CD4-positive, alpha-beta memory T cell (primary cell): ENCODE results near the gene DDR2. TPM values are rescaled to one million over a fixed set of nuclear protein-coding genes. Genes with fewer than 3 reads are reported as not detected.

Experiments
- CTCF ChIA-PET: fragments of 350-600 bp; sonication (Branson Sonifier 250); formaldehyde crosslinking; loops from one replicate; lab custom pipeline; 2021; ENCODE audit warnings: inconsistent platforms; ENCODE audit not compliant: partially characterized antibody; lab: Charles Lee
- POLR2A ChIA-PET: fragments of 350-600 bp; sonication (Branson Sonifier 250); formaldehyde crosslinking; loops from one replicate; lab custom pipeline; 2021; ENCODE audit not compliant: partially characterized antibody; lab: Charles Lee
- DNase-seq, 5 donors: peaks; one replicate each; pipeline versions ENCODE4 v3.0.0 to v3.0.0-alpha.2; 2020 to 2022; ENCODE audit warnings: mixed read lengths in 1 of 5
- H3K27ac ChIP-seq: one replicate; pipeline ENCODE4 v1.7.0; 2013; ENCODE audit warnings: low read depth, low read length
- H3K27me3 ChIP-seq: 2 replicates; pipeline ENCODE4 v1.7.0; 2013; ENCODE audit warnings: mild to moderate bottlenecking, low read length, moderate library complexity; ENCODE audit not compliant: insufficient read depth
- H3K36me3 ChIP-seq: 2 replicates; pipeline ENCODE4 v1.7.0; 2013; ENCODE audit warnings: mild to moderate bottlenecking, low read length, moderate library complexity; ENCODE audit not compliant: insufficient read depth
- H3K4me1 ChIP-seq: 2 replicates; pipeline ENCODE4 v1.7.0; 2013; ENCODE audit warnings: mild to moderate bottlenecking, low read length, moderate library complexity; ENCODE audit not compliant: insufficient read depth
- H3K4me3 ChIP-seq, 2 donors: one replicate each; pipeline ENCODE4 v1.7.0; 2013; ENCODE audit warnings: low read length in 2 of 2, mild to moderate bottlenecking in 1 of 2
- H3K9me3 ChIP-seq, 2 donors: one replicate each; pipeline ENCODE4 v1.7.0; 2013; ENCODE audit warnings: low read length in 2 of 2, control low read depth in 1 of 2; ENCODE audit not compliant: control insufficient read depth in 1 of 2
- H3K27ac Mint-ChIP-seq, 7 donors: one replicate each; pipeline ENCODE4 v1.8.0; 2020 to 2021; ENCODE audit warnings: mixed read lengths in 7 of 7, mild to moderate bottlenecking in 6 of 7, inconsistent platforms in 3 of 7, moderate library complexity in 3 of 7
- H3K27me3 Mint-ChIP-seq, 2 donors: one replicate each; pipeline ENCODE4 v1.8.0; 2020 to 2021; ENCODE audit warnings: mixed read lengths in 2 of 2
- H3K36me3 Mint-ChIP-seq, 2 donors: one replicate each; pipeline ENCODE4 v1.8.0; 2020 to 2021; ENCODE audit warnings: mixed read lengths in 2 of 2, inconsistent platforms in 1 of 2, mild to moderate bottlenecking in 1 of 2
- H3K4me1 Mint-ChIP-seq, 4 donors: one replicate each; pipeline ENCODE4 v1.8.0; 2020 to 2021; ENCODE audit warnings: mixed read lengths in 4 of 4, mild to moderate bottlenecking in 1 of 4
- H3K4me3 Mint-ChIP-seq, 8 donors: one replicate each; pipeline ENCODE4 v1.8.0; 2020 to 2021; ENCODE audit warnings: mixed read lengths in 8 of 8, mild to moderate bottlenecking in 7 of 8, moderate library complexity in 6 of 8, inconsistent platforms in 3 of 8
- H3K9me3 Mint-ChIP-seq, 8 donors: one replicate each; pipeline ENCODE4 v1.8.0; 2020 to 2021; ENCODE audit warnings: mixed read lengths in 8 of 8, mild to moderate bottlenecking in 5 of 8, inconsistent platforms in 3 of 8, moderate library complexity in 1 of 8
- intact Hi-C: fragments of 100-400 bp; cut with micrococcal nuclease; formaldehyde crosslinking; loops from one replicate; pipeline ENCODE4 v1.15.1; 2023
- polyA plus RNA-seq, 2 donors: library from polyadenylated mRNA; unstranded; fragments of 300-500 nt; fragmentation: Illumina TruSeq; gene quantifications; one replicate each; pipeline ENCODE4 v1.2.3, GENCODE V29; 2021
- total RNA-seq, 2 experiments: library from RNA; stranded (reverse); gene quantifications; one replicate each; pipeline ENCODE4 v1.2.3, GENCODE V29; 2021

Gene DDR2
- total and polyA plus RNA-seq, 4 experiments from 2014 or later, result 0.18 to 0.53 (median 0.47) TPM; not detected in 1

DNA sequence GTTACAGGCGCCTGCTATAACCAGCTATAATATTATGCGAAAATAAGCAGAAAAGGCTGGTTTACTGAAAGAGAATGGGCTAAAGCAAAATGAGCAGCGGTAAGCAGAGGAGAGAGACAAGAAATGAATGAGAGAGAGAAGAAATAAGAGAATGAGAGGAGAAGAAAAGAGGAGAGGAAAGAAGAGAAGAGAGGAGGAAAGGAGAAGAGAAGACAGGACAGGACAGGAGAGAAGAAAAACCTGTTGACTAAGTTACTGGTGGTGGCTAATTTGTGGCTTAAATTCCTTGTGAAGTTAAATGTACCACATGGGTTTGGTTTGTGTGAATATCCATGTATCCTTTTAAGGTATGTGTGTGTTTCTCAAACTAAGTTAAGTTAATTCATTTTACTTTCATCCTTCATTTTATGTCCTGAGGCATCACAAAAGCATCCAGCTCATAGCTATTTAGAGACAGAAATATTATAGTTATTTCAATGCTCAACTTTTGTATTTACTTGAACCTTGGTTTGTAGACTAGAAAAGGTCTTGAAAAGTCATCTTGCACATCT is 3.1 kb upstream of the DDR2 start:
- Histone ChIP-seq H3K36me3 (no peaks in the 10 kb centered on the region), H3K4me3 (no peak overlapping the region), H3K27ac (no peak overlapping the region), H3K27me3 (no peaks in the 10 kb centered on the region), H3K4me1 (no peaks in the 10 kb centered on the region), H3K9me3 (no peaks in the 10 kb centered on the region)
- H3K27ac Mint-ChIP-seq, result no peak overlapping the region
- peaks cover 0 to 5% of the 10 kb centered on the region in 2 donors for H3K36me3 Mint-ChIP-seq
- DNase-seq, result no peak
- POLR2A ChIA-PET, result no interaction called here
- no peaks in the 10 kb centered on the region for H3K9me3 Mint-ChIP-seq
- no peak overlapping the region for H3K4me3 Mint-ChIP-seq
- intact Hi-C loops, result no loop called here
- peaks cover 0 to 3% (median 1%) of the 10 kb centered on the region in 4 donors for H3K4me1 Mint-ChIP-seq
- peaks cover 7 to 8% of the 10 kb centered on the region in 2 donors for H3K27me3 Mint-ChIP-seq
- CTCF ChIA-PET, result interaction anchor here (1.3 kb wide), 2 partner anchors 11 to 16 kb away, joined by 3 read pairs; no protein-coding TSS in a partner anchor

DNA sequence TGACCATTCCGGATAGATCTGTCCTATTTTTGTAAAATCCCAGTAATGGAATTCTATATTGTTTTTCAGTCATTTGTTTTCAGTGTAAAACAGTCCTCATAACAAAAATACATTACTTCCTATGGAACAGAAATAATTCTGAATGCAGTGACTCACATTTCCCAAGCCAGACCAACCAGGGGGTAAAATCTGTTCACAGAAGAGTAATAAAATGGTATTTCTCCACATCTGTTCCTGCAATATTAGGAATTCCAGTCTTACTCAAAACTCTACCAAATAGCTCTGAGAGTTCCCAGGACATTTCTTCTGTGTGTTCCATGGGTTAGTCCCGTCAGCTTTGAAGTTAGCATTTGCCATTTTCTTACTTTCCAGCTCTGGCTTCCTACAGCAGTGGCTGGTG is 2.6 kb upstream of the DDR2 start:
- Histone ChIP-seq H3K27me3 (no peaks in the 10 kb centered on the region), H3K36me3 (no peaks in the 10 kb centered on the region), H3K9me3 (no peaks in the 10 kb centered on the region), H3K27ac (no peak overlapping the region), H3K4me3 (no peak overlapping the region), H3K4me1 (no peaks in the 10 kb centered on the region)
- no peaks in the 10 kb centered on the region for H3K9me3 Mint-ChIP-seq
- intact Hi-C loops, result no loop called here
- H3K27ac Mint-ChIP-seq, result no peak overlapping the region
- POLR2A ChIA-PET, result no interaction called here
- no peak overlapping the region for H3K4me3 Mint-ChIP-seq
- CTCF ChIA-PET, result no interaction called here
- H3K36me3 Mint-ChIP-seq, result peaks cover 0 to 2% of the 10 kb centered on the region in 2 donors
- H3K4me1 Mint-ChIP-seq, result peaks cover 0 to 3% (median 1%) of the 10 kb centered on the region in 4 donors
- H3K27me3 Mint-ChIP-seq, result peaks cover 3 to 6% of the 10 kb centered on the region in 2 donors
- DNase-seq, result no peak

DNA sequence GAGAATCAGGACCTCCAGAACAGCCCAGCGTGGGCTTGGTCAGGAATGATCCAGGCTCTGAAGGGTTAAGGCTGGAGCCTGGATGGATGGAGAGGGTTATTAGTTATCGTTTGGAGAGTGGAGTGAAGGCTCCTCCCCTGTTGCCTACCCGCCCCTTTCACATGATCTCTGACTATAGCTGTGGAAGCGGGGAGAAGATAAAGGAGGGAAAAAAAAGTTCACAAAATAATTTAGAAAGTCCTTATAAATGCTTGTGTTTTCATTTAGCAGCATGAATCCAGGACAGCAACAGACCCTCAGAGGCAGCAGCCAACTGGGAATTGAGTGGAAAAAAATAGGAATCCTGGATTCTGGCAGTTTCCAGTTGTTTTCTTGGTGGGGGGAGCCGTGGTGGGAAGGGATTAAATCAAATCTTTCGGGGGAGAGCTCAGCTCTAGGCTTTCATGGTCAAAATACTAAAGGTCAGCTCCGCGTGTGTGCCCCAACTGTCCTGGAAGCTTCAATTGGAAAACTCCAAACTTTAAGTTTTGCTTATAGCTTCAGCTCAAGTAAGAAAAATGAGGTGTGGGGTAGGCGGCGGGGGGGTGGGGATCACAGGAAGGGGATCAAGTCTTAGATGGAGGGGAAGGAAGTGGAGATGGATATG is 595 bp upstream of the DDR2 start:
- Histone ChIP-seq H3K9me3 (no peaks in the 10 kb centered on the region), H3K27ac (no peak overlapping the region), H3K36me3 (no peaks in the 10 kb centered on the region), H3K4me3 (no peak overlapping the region), H3K27me3 (no peaks in the 10 kb centered on the region), H3K4me1 (no peaks in the 10 kb centered on the region)
- DNase-seq, result no peak
- H3K4me1 Mint-ChIP-seq, result peaks cover 0 to 3% (median 0%) of the 10 kb centered on the region in 4 donors
- ChIA-PET CTCF (interaction anchor here (1.3 kb wide), 1 partner anchor 9 kb away, joined by 3 read pairs; no protein-coding TSS in a partner anchor), POLR2A (no interaction called here)
- no peaks in the 10 kb centered on the region for H3K9me3 Mint-ChIP-seq
- H3K4me3 Mint-ChIP-seq, result no peak overlapping the region
- peaks cover 2 to 3% of the 10 kb centered on the region in 2 donors for H3K27me3 Mint-ChIP-seq
- intact Hi-C loops, result no loop called here
- no peak overlapping the region for H3K27ac Mint-ChIP-seq
- H3K36me3 Mint-ChIP-seq, result no peaks in the 10 kb centered on the region

DNA sequence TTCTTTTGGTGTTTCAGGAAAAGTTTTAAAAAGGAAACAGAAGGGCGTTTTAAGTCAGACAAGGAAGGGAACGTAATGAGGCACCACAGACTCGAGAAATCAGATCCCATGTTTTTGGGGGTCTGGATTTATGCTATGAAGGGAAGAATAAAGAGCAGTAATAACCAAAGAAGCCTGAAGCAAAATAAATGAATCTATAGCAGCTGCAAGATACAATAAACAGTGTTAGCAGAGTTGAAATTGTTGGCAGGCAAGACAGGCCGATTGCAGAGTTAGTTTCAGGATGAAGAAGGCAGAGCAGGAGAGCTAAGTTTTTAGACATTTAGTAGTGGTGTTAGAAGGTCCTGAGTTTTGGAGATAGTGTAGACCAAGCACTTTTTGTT is 425 bp downstream of the DDR2 start:
- Mint-ChIP-seq H3K27me3 (peaks cover under 1 to 3% of the 10 kb centered on the region in 2 donors), H3K4me1 (no peaks in the 10 kb centered on the region), H3K9me3 (no peaks in the 10 kb centered on the region), H3K36me3 (no peaks in the 10 kb centered on the region), H3K4me3 (no peak overlapping the region), H3K27ac (no peak overlapping the region)
- ChIA-PET POLR2A (no interaction called here), CTCF (interaction anchor here (1.0 to 1.3 kb wide), 2 partner anchors 8 to 10 kb away, joined by 3 read pairs; no protein-coding TSS in a partner anchor)
- Histone ChIP-seq H3K36me3 (no peaks in the 10 kb centered on the region), H3K9me3 (no peaks in the 10 kb centered on the region), H3K4me3 (no peak overlapping the region), H3K27ac (no peak overlapping the region), H3K27me3 (no peaks in the 10 kb centered on the region), H3K4me1 (no peaks in the 10 kb centered on the region)
- DNase-seq, result no peak
- intact Hi-C loops, result no loop called here

DNA sequence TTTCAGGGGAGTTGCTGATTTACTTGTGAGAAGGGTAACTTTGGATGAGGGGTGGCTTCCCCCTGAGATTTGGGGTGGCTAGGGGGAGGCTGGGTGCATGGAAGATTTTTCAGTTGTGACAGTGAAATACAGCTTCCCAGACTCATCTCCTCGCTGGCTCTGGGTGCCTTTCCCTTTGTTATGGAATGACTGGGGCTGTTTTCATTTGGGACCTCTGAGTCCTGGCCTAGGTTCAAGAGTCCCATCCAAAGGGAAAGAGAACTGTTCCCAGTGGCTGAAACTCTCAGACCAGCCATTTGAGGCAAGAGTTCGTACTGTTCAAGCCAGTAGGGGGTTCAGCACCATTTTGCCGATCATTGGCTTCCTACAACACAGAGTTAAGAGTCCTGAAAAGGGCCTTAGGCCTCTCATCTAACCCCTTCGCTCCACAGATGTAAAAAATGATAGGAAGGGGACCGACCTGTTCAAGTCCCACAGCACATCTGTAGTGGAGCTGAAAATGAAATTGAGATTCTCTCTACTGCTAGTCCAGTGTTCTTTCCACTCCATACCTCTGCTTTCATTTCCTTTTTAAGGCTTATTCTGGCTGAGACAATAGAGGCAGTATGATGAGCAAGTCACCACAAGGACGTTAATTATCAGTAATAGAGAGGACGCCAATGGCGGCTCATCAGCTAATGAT is 958 bp downstream of the DDR2 start:
- no peaks in the 10 kb centered on the region for H3K9me3 ChIP-seq
- no peak for DNase-seq
- Mint-ChIP-seq H3K4me1 (no peaks in the 10 kb centered on the region), H3K9me3 (no peaks in the 10 kb centered on the region), H3K36me3 (no peaks in the 10 kb centered on the region), H3K27me3 (peaks cover 0 to 3% of the 10 kb centered on the region in 2 donors), H3K4me3 (no peak overlapping the region), H3K27ac (no peak overlapping the region)
- no peaks in the 10 kb centered on the region for H3K36me3 ChIP-seq
- no peaks in the 10 kb centered on the region for H3K4me1 ChIP-seq
- ChIA-PET CTCF (interaction anchor here (1.0 to 1.3 kb wide), 2 partner anchors 8 to 10 kb away, joined by 3 read pairs; no protein-coding TSS in a partner anchor), POLR2A (no interaction called here)
- H3K4me3 ChIP-seq, result no peak overlapping the region
- H3K27ac ChIP-seq, result no peak overlapping the region
- intact Hi-C loops, result no loop called here
- H3K27me3 ChIP-seq, result no peaks in the 10 kb centered on the region

DNA sequence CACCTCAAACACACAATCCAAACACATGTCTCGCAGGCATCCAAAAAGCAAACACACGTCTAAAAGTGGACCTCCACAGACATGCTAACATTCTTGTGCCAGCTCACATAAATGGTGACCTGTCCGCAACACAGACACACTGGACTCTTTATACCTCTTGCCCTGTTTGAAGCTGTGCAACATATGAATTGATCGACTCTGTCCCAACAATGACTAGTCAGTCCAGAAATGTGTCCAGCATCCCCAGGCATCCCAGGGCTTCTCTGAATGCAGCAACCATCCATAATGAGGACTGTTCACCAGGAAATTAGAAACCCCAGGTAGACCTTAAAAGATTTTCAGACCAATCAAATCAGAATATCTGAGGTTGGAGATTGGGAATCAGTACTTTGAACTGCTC is 3.2 kb downstream of the DDR2 start:
- H3K36me3 Mint-ChIP-seq, result no peaks in the 10 kb centered on the region
- CTCF ChIA-PET, result no interaction called here
- H3K27me3 Mint-ChIP-seq, result peaks cover 0 to 2% of the 10 kb centered on the region in 2 donors

DNA sequence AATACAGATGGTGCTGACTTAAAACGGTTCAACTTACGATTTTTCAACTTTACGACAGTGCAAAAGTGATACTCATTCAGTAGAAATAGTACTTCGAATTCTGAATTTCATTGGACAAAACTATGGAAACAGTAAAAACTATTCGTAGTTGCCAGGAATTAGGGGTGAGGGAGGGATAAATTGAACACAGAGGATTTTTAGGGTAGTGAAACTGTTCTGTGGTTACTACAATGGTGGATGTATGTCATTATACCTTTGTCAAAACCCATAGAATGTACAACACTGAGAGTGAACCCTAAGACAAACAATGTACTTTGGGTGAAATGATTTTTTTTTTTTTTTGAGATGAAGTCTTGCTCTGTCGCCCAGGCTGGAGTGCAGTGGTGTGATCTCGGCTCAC is 7.5 kb downstream of the DDR2 start:
- no peaks in the 10 kb centered on the region for H3K9me3 Mint-ChIP-seq
- no peaks in the 10 kb centered on the region for H3K4me1 ChIP-seq
- H3K4me3 Mint-ChIP-seq, result no peak overlapping the region
- H3K4me3 ChIP-seq, result no peak overlapping the region
- no peaks in the 10 kb centered on the region for H3K4me1 Mint-ChIP-seq
- ChIA-PET CTCF (no interaction called here), POLR2A (no interaction called here)
- peaks cover 3 to 4% of the 10 kb centered on the region in 2 donors for H3K27me3 Mint-ChIP-seq
- no peak overlapping the region for H3K27ac ChIP-seq
- no peaks in the 10 kb centered on the region for H3K36me3 ChIP-seq
- H3K36me3 Mint-ChIP-seq, result no peaks in the 10 kb centered on the region
- H3K27me3 ChIP-seq, result no peaks in the 10 kb centered on the region
- no peak for DNase-seq
- no peaks in the 10 kb centered on the region for H3K9me3 ChIP-seq
- peak overlapping the region in 1 of 7 donors; percentile 11 for H3K27ac Mint-ChIP-seq
- intact Hi-C loops, result no loop called here

More for the DNA sequence above, 3.2 kb downstream of the DDR2 start:
- Histone ChIP-seq H3K27ac (no peak overlapping the region), H3K36me3 (no peaks in the 10 kb centered on the region), H3K27me3 (no peaks in the 10 kb centered on the region), H3K4me3 (no peak overlapping the region), H3K9me3 (no peaks in the 10 kb centered on the region), H3K4me1 (no peaks in the 10 kb centered on the region)
- intact Hi-C loops, result no loop called here
- no peak overlapping the region for H3K4me3 Mint-ChIP-seq
- POLR2A ChIA-PET, result no interaction called here
- no peaks in the 10 kb centered on the region for H3K4me1 Mint-ChIP-seq
- H3K27ac Mint-ChIP-seq, result no peak overlapping the region
- no peaks in the 10 kb centered on the region for H3K9me3 Mint-ChIP-seq
- no peak for DNase-seq
